ENCODE measurements around the gene SORCS1.

DNA sequence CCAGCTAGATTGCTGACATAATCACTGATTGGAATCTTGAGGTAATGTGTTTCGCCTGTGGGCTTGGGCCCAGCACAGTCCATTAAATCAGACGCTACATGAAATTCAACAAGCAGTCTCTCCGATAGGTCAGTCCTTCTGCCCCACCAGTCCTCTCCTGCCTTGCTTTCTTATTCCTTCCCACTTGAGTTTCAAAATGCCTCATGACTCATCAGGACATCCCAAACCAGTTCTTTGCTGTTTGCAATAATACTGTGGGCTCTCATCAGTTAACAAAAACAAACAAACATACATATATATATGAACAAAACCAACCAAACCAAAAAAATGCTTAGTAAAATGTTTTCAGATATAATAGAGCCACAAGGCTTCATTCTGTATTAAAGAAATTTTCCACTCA lies 599.0 kb downstream of the SORCS1 start:
- TF ChIP-seq, protein P1, sequence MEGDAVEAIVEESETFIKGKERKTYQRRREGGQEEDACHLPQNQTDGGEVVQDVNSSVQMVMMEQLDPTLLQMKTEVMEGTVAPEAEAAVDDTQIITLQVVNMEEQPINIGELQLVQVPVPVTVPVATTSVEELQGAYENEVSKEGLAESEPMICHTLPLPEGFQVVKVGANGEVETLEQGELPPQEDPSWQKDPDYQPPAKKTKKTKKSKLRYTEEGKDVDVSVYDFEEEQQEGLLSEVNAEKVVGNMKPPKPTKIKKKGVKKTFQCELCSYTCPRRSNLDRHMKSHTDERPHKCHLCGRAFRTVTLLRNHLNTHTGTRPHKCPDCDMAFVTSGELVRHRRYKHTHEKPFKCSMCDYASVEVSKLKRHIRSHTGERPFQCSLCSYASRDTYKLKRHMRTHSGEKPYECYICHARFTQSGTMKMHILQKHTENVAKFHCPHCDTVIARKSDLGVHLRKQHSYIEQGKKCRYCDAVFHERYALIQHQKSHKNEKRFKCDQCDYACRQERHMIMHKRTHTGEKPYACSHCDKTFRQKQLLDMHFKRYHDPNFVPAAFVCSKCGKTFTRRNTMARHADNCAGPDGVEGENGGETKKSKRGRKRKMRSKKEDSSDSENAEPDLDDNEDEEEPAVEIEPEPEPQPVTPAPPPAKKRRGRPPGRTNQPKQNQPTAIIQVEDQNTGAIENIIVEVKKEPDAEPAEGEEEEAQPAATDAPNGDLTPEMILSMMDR (IDR thresholded peaks at IDR 0.05) = no peak
- no peak for TF ChIP-seq POLR2A (IDR thresholded peaks at IDR 0.05)

All from tibial nerve (tissue), 3 donors.